Measurements from ENCODE around the gene PSMF1. TPM values are rescaled to one million over a fixed set of nuclear protein-coding genes. Genes with fewer than 3 reads are reported as not detected.

The PSMF1 gene
- 205 to 221 TPM (median 209 TPM) in 5 replicates for total RNA-seq (2022; extraction: Qiagen RNA extraction)

GRCh38 chr20:1118336-1119127 is at the start of gene PSMF1:
Gene PSMF1 (plus strand): TSS chr20:1118602. CDS start chr20:1118774, 172 bp downstream.

GRCh38 chr20:1184638-1185315 is 66.4 kb downstream of the PSMF1 start, which contains the start of gene TMEM74B:
Gene TMEM74B (minus strand): TSS chr20:1184981. CDS start chr20:1183801, 1,180 bp downstream.

GRCh38 chr20:1202762-1203504 is 84.5 kb downstream of the PSMF1 start, which contains the start of gene C20orf202:
Gene C20orf202 (plus strand): TSS chr20:1203454. CDS start chr20:1203586, 132 bp downstream.

Other genes with a start within 250 kb of the PSMF1 start
- gene ANGPT4, start 202.3 kb upstream of the PSMF1 start, total RNA-seq (2022; extraction: Qiagen RNA extraction) = 0.03 to 0.05 TPM (median 0.03 TPM) in 3 of 5 replicates, not detected in the others
- gene RSPO4, start 116.3 kb upstream of the PSMF1 start, total RNA-seq (2022; extraction: Qiagen RNA extraction) = not detected in 5 replicates
- gene TMEM74B, start 66.4 kb downstream of the PSMF1 start, total RNA-seq (2022; extraction: Qiagen RNA extraction) = 3.0 to 5.0 TPM (median 4.7 TPM) in 5 replicates
- 0.22 TPM in 1 of 5 replicates, not detected in the others for gene C20orf202, start 84.9 kb downstream of the PSMF1 start, total RNA-seq (2022; extraction: Qiagen RNA extraction)
- gene RAD21L1, start 107.4 kb downstream of the PSMF1 start, total RNA-seq (2022; extraction: Qiagen RNA extraction) = not detected in 5 replicates
- 3.1 to 4.9 TPM (median 4.0 TPM) in 5 replicates for gene SNPH, start 147.7 kb downstream of the PSMF1 start, total RNA-seq (2022; extraction: Qiagen RNA extraction)
- 1.8 to 2.3 TPM (median 2.2 TPM) in 5 replicates for gene SDCBP2, start 210.5 kb downstream of the PSMF1 start, total RNA-seq (2022; extraction: Qiagen RNA extraction)